T47D (cell line): Measurements from ENCODE around the gene ITGB3.
A peak's percentile ranks its signal among the peaks of the same experiment; 100 is the strongest.

Experiments used
- DNase-seq, 2 experiments: peaks; one replicate each; pipeline versions ENCODE4 v3.0.0 to v3.0.0-alpha.2; 2011 to 2012; ENCODE audit warnings: low read depth in 1 of 2, low spot score in 1 of 2
- JUND ChIP-seq: IDR thresholded peaks from 2 replicates; pipeline ENCODE4 v1.6.1; 2012; ENCODE audit warnings: low read depth
- in situ Hi-C: cut with HindIII; loops from 2 replicates; pipeline ENCODE4 v1.10.0; 2016; ENCODE audit warnings: low sequenced_read_pairs, low pct_unique_long_range_greater_than_20kb

ITGB3 gene

GRCh38 chr17:47225911-47226688, 27.5 kb upstream of the ITGB3 start:
- DNase-seq = no peak
- no peak for TF ChIP-seq JUND
- in situ Hi-C loops = no loop called here

GRCh38 chr17:47227862-47228261, 25.8 kb upstream of the ITGB3 start:
- TF ChIP-seq JUND = no peak
- in situ Hi-C loops = no loop called here
- no peak for DNase-seq

GRCh38 chr17:47229535-47230443, 23.8 kb upstream of the ITGB3 start:
- TF ChIP-seq JUND = no peak
- in situ Hi-C loops = no loop called here
- DNase-seq = peak; percentile 82 to 93

- in situ Hi-C loops = no loop called here
- no peak for DNase-seq
- TF ChIP-seq JUND = no peak
These were observed 22.8 kb upstream of the ITGB3 start for GRCh38 chr17:47230864-47231263.

- TF ChIP-seq JUND = no peak
- no peak for DNase-seq
- in situ Hi-C loops = no loop called here
These were observed 22.3 kb upstream of the ITGB3 start for GRCh38 chr17:47231334-47231733.

GRCh38 chr17:47231866-47232265, 21.8 kb upstream of the ITGB3 start:
- DNase-seq = no peak
- in situ Hi-C loops = no loop called here
- no peak for TF ChIP-seq JUND

- TF ChIP-seq JUND = no peak
- in situ Hi-C loops = no loop called here
- no peak for DNase-seq
These were observed 21.2 kb upstream of the ITGB3 start for GRCh38 chr17:47232465-47232864.

GRCh38 chr17:47235506-47235905, 18.1 kb upstream of the ITGB3 start:
- TF ChIP-seq JUND = no peak
- in situ Hi-C loops = no loop called here
- DNase-seq = no peak

GRCh38 chr17:47235923-47236322, 17.7 kb upstream of the ITGB3 start:
- in situ Hi-C loops = no loop called here
- no peak for DNase-seq
- no peak for TF ChIP-seq JUND

GRCh38 chr17:47237841-47238240, 15.8 kb upstream of the ITGB3 start:
- TF ChIP-seq JUND = no peak
- DNase-seq = no peak
- in situ Hi-C loops = no loop called here

GRCh38 chr17:47238321-47239010, 15.2 kb upstream of the ITGB3 start:
- DNase-seq = no peak
- no peak for TF ChIP-seq JUND
- in situ Hi-C loops = no loop called here

- no peak for DNase-seq
- in situ Hi-C loops = no loop called here
- no peak for TF ChIP-seq JUND
These were observed 14.0 kb upstream of the ITGB3 start for GRCh38 chr17:47239619-47239966.
